Mesothelial cell of epicardium (in vitro differentiated cells): ENCODE data around the gene XPNPEP1. TPM values are rescaled to one million over a fixed set of nuclear protein-coding genes. Genes with fewer than 3 reads are reported as not detected.

ENCODE experiments used
- DNase-seq, 2 experiments: peaks; one replicate each; pipeline ENCODE4 v3.0.0; 2021; ENCODE audit warnings: low spot score in 2 of 2; ENCODE audit not compliant: unreplicated experiment in 2 of 2
- H3K27ac Mint-ChIP-seq: 2 replicates; pipeline ENCODE4 v1.8.0; 2021; ENCODE audit warnings: mixed read lengths
- H3K27me3 Mint-ChIP-seq: 2 replicates; pipeline ENCODE4 v1.8.0; 2021; ENCODE audit warnings: low read depth, mixed read lengths
- H3K36me3 Mint-ChIP-seq: 2 replicates; pipeline ENCODE4 v1.8.0; 2021; ENCODE audit warnings: mixed read lengths
- H3K4me1 Mint-ChIP-seq: 2 replicates; pipeline ENCODE4 v1.8.0; 2021; ENCODE audit warnings: mixed read lengths
- H3K4me3 Mint-ChIP-seq: 2 replicates; pipeline ENCODE4 v1.8.0; 2021; ENCODE audit warnings: mild to moderate bottlenecking, moderate library complexity, mixed read lengths
- H3K9me3 Mint-ChIP-seq: 2 replicates; pipeline ENCODE4 v1.8.0; 2021; ENCODE audit warnings: mixed read lengths
- total RNA-seq: library from RNA; stranded (reverse); gene quantifications from 3 replicates; pipeline ENCODE4 v1.2.1, GENCODE V29; 2021
- TF ChIP-seq, protein P1 (sequence below): fragments of 200-600 bp; sonication (generic); IDR thresholded peaks from one replicate; pipeline ENCODE4 v1.5.0; 2021; ENCODE audit warnings: antibody characterized with exemption; ENCODE audit not compliant: unreplicated experiment

Gene XPNPEP1
- total RNA-seq, 1 donor from 2014 or later = 87.7 TPM

- no peaks in the 10 kb centered on the region for H3K4me1 Mint-ChIP-seq
- no peak overlapping the region for H3K4me3 Mint-ChIP-seq
- H3K27ac Mint-ChIP-seq = no peak overlapping the region
- H3K9me3 Mint-ChIP-seq = no peaks in the 10 kb centered on the region
- no peak for DNase-seq
- H3K27me3 Mint-ChIP-seq = no peaks in the 10 kb centered on the region
- TF ChIP-seq, protein P1, sequence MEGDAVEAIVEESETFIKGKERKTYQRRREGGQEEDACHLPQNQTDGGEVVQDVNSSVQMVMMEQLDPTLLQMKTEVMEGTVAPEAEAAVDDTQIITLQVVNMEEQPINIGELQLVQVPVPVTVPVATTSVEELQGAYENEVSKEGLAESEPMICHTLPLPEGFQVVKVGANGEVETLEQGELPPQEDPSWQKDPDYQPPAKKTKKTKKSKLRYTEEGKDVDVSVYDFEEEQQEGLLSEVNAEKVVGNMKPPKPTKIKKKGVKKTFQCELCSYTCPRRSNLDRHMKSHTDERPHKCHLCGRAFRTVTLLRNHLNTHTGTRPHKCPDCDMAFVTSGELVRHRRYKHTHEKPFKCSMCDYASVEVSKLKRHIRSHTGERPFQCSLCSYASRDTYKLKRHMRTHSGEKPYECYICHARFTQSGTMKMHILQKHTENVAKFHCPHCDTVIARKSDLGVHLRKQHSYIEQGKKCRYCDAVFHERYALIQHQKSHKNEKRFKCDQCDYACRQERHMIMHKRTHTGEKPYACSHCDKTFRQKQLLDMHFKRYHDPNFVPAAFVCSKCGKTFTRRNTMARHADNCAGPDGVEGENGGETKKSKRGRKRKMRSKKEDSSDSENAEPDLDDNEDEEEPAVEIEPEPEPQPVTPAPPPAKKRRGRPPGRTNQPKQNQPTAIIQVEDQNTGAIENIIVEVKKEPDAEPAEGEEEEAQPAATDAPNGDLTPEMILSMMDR = no peak
- peaks cover 34% of the 10 kb centered on the region for H3K36me3 Mint-ChIP-seq
These were observed 51.8 kb downstream of the XPNPEP1 start for GRCh38 chr10:109871476-109871875.

- no peak for DNase-seq
- H3K36me3 Mint-ChIP-seq = peaks cover 58% of the 10 kb centered on the region
- H3K9me3 Mint-ChIP-seq = peaks cover 19% of the 10 kb centered on the region
- TF ChIP-seq, protein P1 = no peak
- H3K4me3 Mint-ChIP-seq = no peak overlapping the region
- no peaks in the 10 kb centered on the region for H3K27me3 Mint-ChIP-seq
- H3K27ac Mint-ChIP-seq = no peak overlapping the region
- H3K4me1 Mint-ChIP-seq = no peaks in the 10 kb centered on the region
These were observed 56.2 kb downstream of the XPNPEP1 start for GRCh38 chr10:109866995-109867635.

DNA sequence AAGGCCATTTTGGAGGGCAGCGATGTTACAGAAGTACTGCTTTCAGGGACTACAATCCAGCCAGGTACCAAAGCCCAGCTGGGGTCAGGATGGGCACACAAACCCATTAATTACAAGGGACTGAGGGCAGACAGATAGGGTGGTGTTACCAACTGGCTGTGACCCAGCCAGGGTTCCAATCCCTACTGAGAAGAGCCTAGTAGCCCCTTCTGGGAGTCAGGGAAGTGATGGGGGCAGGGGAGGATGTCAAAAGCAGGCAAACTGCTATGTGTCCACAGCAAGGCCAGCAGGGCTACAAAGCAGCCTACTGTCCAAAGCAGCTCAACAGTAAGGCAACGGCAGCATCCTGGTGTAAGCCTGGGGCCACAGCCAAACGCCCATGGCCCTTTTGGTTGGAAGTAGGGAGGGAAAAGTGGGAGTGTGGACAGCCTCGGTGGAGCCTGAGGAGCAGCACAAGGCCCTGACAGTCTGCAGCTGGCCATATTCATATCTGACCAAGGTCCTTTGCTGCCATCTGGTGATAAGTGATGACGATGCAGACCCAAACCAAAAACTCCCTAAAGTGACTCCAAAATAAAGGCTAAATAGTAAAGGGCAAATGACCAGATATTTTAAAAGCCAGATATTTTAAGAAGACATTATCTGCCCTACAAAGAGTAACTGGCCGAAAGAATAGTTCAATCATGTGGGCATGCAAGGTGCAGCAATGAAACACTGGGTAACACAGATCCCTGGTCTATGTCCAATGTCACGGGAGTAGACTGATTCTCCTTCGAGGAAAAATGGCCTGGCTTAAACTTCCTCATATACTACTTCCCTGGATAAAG, 56.9 kb downstream of the XPNPEP1 start:
- no peak for DNase-seq
- H3K36me3 Mint-ChIP-seq = peaks cover 52% of the 10 kb centered on the region
- peaks cover 19% of the 10 kb centered on the region for H3K9me3 Mint-ChIP-seq
- H3K4me3 Mint-ChIP-seq = no peak overlapping the region
- TF ChIP-seq, protein P1 = peak; percentile 46
- H3K27me3 Mint-ChIP-seq = no peaks in the 10 kb centered on the region
- no peaks in the 10 kb centered on the region for H3K4me1 Mint-ChIP-seq
- no peak overlapping the region for H3K27ac Mint-ChIP-seq

DNA sequence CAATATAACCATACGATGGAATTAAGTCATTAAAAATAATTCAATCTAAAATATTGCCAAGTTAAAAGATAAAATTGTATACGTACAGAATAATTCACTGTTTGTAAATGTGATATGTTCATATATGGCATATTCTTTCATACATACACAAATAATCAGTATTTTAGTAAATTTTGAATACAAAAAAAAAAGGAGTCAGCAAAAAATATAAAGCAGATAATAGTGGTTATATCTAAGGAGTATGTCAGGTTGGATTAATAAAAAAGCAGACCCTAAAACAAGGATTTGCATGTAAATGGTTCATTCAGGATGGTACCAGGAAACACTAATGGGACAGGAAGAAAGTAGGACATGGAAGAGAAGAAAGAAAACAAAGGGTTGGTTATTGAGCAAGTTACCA, 59.5 kb downstream of the XPNPEP1 start:
- peaks cover 47% of the 10 kb centered on the region for H3K36me3 Mint-ChIP-seq

GRCh38 chr10:109862738-109863137, 60.6 kb downstream of the XPNPEP1 start:
- peaks cover 19% of the 10 kb centered on the region for H3K9me3 Mint-ChIP-seq
- peaks cover 41% of the 10 kb centered on the region for H3K36me3 Mint-ChIP-seq
- H3K4me3 Mint-ChIP-seq = no peak overlapping the region
- peaks cover 8% of the 10 kb centered on the region for H3K4me1 Mint-ChIP-seq
- TF ChIP-seq, protein P1 = no peak
- no peaks in the 10 kb centered on the region for H3K27me3 Mint-ChIP-seq
- H3K27ac Mint-ChIP-seq = no peak overlapping the region
- DNase-seq = no peak

More for the DNA sequence above, 59.5 kb downstream of the XPNPEP1 start:
- no peaks in the 10 kb centered on the region for H3K27me3 Mint-ChIP-seq
- no peak overlapping the region for H3K27ac Mint-ChIP-seq
- H3K9me3 Mint-ChIP-seq = peaks cover 19% of the 10 kb centered on the region
- TF ChIP-seq, protein P1 = no peak
- H3K4me3 Mint-ChIP-seq = no peak overlapping the region
- peaks cover 8% of the 10 kb centered on the region for H3K4me1 Mint-ChIP-seq
- no peak for DNase-seq
